ENCODE data around the gene C2CD4A.

DNA sequence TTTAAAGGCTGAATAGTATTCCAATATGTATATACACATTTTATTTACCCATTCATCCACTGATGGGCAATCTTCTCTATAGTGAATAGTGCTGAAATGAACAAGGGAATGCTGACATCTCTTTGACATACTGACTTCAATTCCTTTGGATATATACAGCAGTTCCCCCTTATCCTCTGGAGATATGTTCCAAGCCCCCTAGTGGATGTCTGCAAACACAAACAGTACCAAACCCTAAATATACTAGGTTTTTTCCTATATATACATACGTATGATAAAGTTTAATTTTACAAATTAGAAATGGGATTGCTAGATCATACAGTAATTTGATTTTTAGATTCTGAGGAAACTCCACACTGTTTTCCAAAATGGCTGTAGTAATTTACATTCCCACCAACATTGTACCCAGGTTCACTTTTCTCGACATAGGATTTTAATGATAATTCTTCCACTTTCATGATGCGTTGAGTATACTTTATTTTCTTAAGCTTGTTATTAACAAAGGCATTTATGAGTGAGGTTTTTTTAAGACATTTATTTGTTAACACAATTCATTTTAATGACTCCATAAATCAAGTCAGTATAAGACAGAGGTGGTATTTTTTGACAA, 44.7 kb upstream of the C2CD4A start:
- TF ChIP-seq ZNF274 (IDR thresholded peaks at IDR 0.05; ENCODE audit: low read depth, low read length) = no peak
- no peak for TF ChIP-seq YY1 (IDR thresholded peaks at IDR 0.05; ENCODE audit: insufficient read depth, insufficient read length)
- no peak for TF ChIP-seq SUZ12 (IDR thresholded peaks at IDR 0.05; ENCODE audit: extremely low read depth, insufficient read depth, insufficient read length)

Data from NT2/D1 (cell line).